GM23338 (cell line): ENCODE data around the gene CTDNEP1. TPM values are rescaled to one million over a fixed set of nuclear protein-coding genes. Genes with fewer than 3 reads are reported as not detected.

Experiments
- ATAC-seq: fragments of 200-7000 bp; cut with Tn5 transposase; 3 replicates; pipeline ENCODE4 v1.9.1; 2020
- DNase-seq: peaks from one replicate; pipeline ENCODE4 v3.0.0-alpha.2; 2015; ENCODE audit warnings: low spot score
- H2AFZ ChIP-seq: fragments of 200-600 bp; sonication (generic); 2 replicates; pipeline ENCODE4 v1.8.0; 2016; ENCODE audit warnings: antibody characterized with exemption, mild to moderate bottlenecking, moderate library complexity
- H3F3A ChIP-seq: fragments of 200-600 bp; sonication (generic); replicated peaks from 2 replicates; pipeline ENCODE4 v1.8.0; 2017; ENCODE audit warnings: antibody characterized with exemption, mixed run types, low read depth
- H3K27ac ChIP-seq: fragments of 200-600 bp; sonication (generic); 2 replicates; pipeline ENCODE4 v1.6.1; 2016; ENCODE audit warnings: low read depth
- H3K27me3 ChIP-seq: fragments of 200-600 bp; sonication (generic); 2 replicates; pipeline ENCODE4 v1.8.0; 2016; ENCODE audit warnings: mild to moderate bottlenecking, mixed run types, moderate library complexity; ENCODE audit not compliant: insufficient read depth
- H3K36me3 ChIP-seq: fragments of 200-600 bp; sonication (generic); 2 replicates; pipeline ENCODE4 v1.8.0; 2016; ENCODE audit warnings: mild to moderate bottlenecking; ENCODE audit not compliant: insufficient read depth
- H3K4me1 ChIP-seq: fragments of 200-600 bp; sonication (generic); 2 replicates; pipeline ENCODE4 v1.8.0; 2016; ENCODE audit warnings: mild to moderate bottlenecking, moderate library complexity; ENCODE audit not compliant: insufficient read depth
- H3K4me2 ChIP-seq: fragments of 200-600 bp; sonication (generic); 2 replicates; pipeline ENCODE4 v1.7.1; 2017; ENCODE audit warnings: mixed run types
- H3K4me3 ChIP-seq: fragments of 200-600 bp; sonication (generic); 2 replicates; pipeline ENCODE4 v1.6.1; 2016; ENCODE audit warnings: mixed run types
- H3K79me2 ChIP-seq: fragments of 200-600 bp; sonication (generic); replicated peaks from 2 replicates; pipeline ENCODE4 v1.8.0; 2017; ENCODE audit warnings: mild to moderate bottlenecking; ENCODE audit not compliant: insufficient read depth
- H3K9me2 ChIP-seq: fragments of 200-600 bp; sonication (generic); 2 replicates; pipeline ENCODE4 v1.8.0; 2017; ENCODE audit not compliant: insufficient read depth
- H4K20me1 ChIP-seq: fragments of 200-600 bp; sonication (generic); replicated peaks from 2 replicates; pipeline ENCODE4 v1.8.0; 2017; ENCODE audit warnings: mild to moderate bottlenecking; ENCODE audit not compliant: insufficient read depth
- H3K27ac Mint-ChIP-seq: 2 replicates; pipeline ENCODE4 v1.8.0; 2020; ENCODE audit warnings: inconsistent platforms, mild to moderate bottlenecking, moderate library complexity, mixed read lengths
- H3K27me3 Mint-ChIP-seq: 3 replicates; pipeline ENCODE4 v1.8.0; 2022; ENCODE audit warnings: low read depth, mild to moderate bottlenecking, moderate library complexity, mixed read lengths, inconsistent platforms; ENCODE audit not compliant: insufficient read depth, poor library complexity
- H3K36me3 Mint-ChIP-seq: 3 replicates; pipeline ENCODE4 v1.8.0; 2021; ENCODE audit warnings: low read depth, mild to moderate bottlenecking, inconsistent platforms, moderate library complexity, mixed read lengths
- H3K4me1 Mint-ChIP-seq: 3 replicates; pipeline ENCODE4 v1.8.0; 2020; ENCODE audit warnings: mild to moderate bottlenecking, inconsistent platforms, mixed read lengths
- H3K4me3 Mint-ChIP-seq: 3 replicates; pipeline ENCODE4 v1.8.0; 2021; ENCODE audit warnings: moderate library complexity, mild to moderate bottlenecking, inconsistent platforms, mixed read lengths
- H3K9me3 Mint-ChIP-seq: 3 replicates; pipeline ENCODE4 v1.8.0; 2020; ENCODE audit warnings: moderate library complexity, mild to moderate bottlenecking, inconsistent platforms, mixed read lengths
- CREB1 ChIP-seq: fragments of 250-450 bp; sonication (Bioruptor Pico); IDR thresholded peaks from 2 replicates; pipeline ENCODE4 v1.5.0; 2020; ENCODE audit warnings: low read depth, mild to moderate bottlenecking, moderate library complexity
- EZH2 ChIP-seq: fragments of 200-600 bp; sonication (generic); IDR thresholded peaks from one replicate; pipeline ENCODE4 v1.8.0; 2017; ENCODE audit warnings: antibody characterized with exemption, mild to moderate bottlenecking, low read depth; ENCODE audit not compliant: unreplicated experiment
- EZH2phosphoT487 ChIP-seq: fragments of 200-600 bp; sonication (generic); IDR thresholded peaks from one replicate; pipeline ENCODE4 v1.8.1; 2018; ENCODE audit warnings: antibody characterized with exemption; ENCODE audit not compliant: unreplicated experiment
- JUNB ChIP-seq: IDR thresholded peaks from one replicate; pipeline ENCODE4 v1.6.1; 2016; ENCODE audit warnings: antibody characterized with exemption; ENCODE audit not compliant: unreplicated experiment
- NANOG ChIP-seq: IDR thresholded peaks from 2 replicates; pipeline ENCODE4 v1.6.1; 2016; ENCODE audit warnings: antibody characterized with exemption, borderline replicate concordance
- POLR2AphosphoS5 ChIP-seq: IDR thresholded peaks from 2 replicates; pipeline ENCODE4 v1.6.1; 2016; ENCODE audit warnings: antibody characterized with exemption, low read depth
- STAT1 ChIP-seq: IDR thresholded peaks from one replicate; pipeline ENCODE4 v1.6.1; 2016; ENCODE audit warnings: antibody characterized with exemption; ENCODE audit not compliant: unreplicated experiment
- ZNF114 ChIP-seq: fragments of 250-450 bp; sonication (Bioruptor Pico); IDR thresholded peaks from 2 replicates; pipeline ENCODE4 v1.5.0; 2020; ENCODE audit warnings: mild to moderate bottlenecking, moderate library complexity
- ZNF331 ChIP-seq: fragments of 250-450 bp; sonication (Bioruptor Pico); IDR thresholded peaks from 2 replicates; pipeline ENCODE4 v1.5.0; 2020; ENCODE audit warnings: low read depth, mild to moderate bottlenecking, moderate library complexity
- polyA plus RNA-seq: library from polyadenylated mRNA; unstranded; fragments of >200 nt; fragmentation: Nextera tagmentation; extraction: Ambion mirVana; gene quantifications from 2 replicates; pipeline ENCODE4 v1.2.1, GENCODE V29; 2016
- total RNA-seq: library from RNA; depleted of rRNA; stranded (reverse); fragments of >200 nt; shearing (Covaris generic); gene quantifications from 2 replicates; pipeline ENCODE4 v1.2.3, GENCODE V29; 2014
- TF ChIP-seq, protein P1 (sequence below): fragments of 250-450 bp; sonication (Bioruptor Pico); IDR thresholded peaks from 2 replicates; pipeline ENCODE4 v1.5.0; 2020; ENCODE audit warnings: mild to moderate bottlenecking, moderate library complexity
- TF ChIP-seq, protein P2 (sequence below), 2 experiments: fragments of 200-600 bp in 1 of 2; sonication (generic) in 1 of 2; conservative IDR thresholded peaks; 2 replicates each; pipeline versions ENCODE4 v1.5.1 to v1.6.1; 2016 to 2017; ENCODE audit warnings: antibody characterized with exemption in 2 of 2, low read depth in 2 of 2, mild to moderate bottlenecking in 2 of 2, moderate library complexity in 1 of 2
- TF ChIP-seq, protein P3 (sequence below): IDR thresholded peaks from 2 replicates; pipeline ENCODE4 v1.6.1; 2016; ENCODE audit warnings: antibody characterized with exemption

Gene CTDNEP1
- total and polyA plus RNA-seq, 2 experiments from 2014 or later, result 48.1 to 93.4 TPM

- peaks cover 10% of the 10 kb centered on the region for H3K79me2 ChIP-seq
- H4K20me1 ChIP-seq, result peaks cover 39% of the 10 kb centered on the region
- DNase-seq, result no peak
- peaks cover 11% of the 10 kb centered on the region; the same call in 1 of the 2 replicates for H3K36me3 ChIP-seq
- H3K27me3 ChIP-seq, result no peaks in the 10 kb centered on the region
- H2AFZ ChIP-seq, result no peak overlapping the region
- Mint-ChIP-seq H3K4me3 (no peak overlapping the region; the same call in 2 of the 3 replicates), H3K36me3 (peaks cover 88% of the 10 kb centered on the region), H3K27me3 (peaks cover 32% of the 10 kb centered on the region), H3K9me3 (no peaks in the 10 kb centered on the region; the same call in 2 of the 3 replicates), H3K27ac (no peak overlapping the region), H3K4me1 (peaks cover 13% of the 10 kb centered on the region; the same call in 2 of the 3 replicates)
- no peak for ATAC-seq
- H3K4me3 ChIP-seq, result no peak overlapping the region
- H3K4me1 ChIP-seq, result peaks cover 3% of the 10 kb centered on the region; the same call in 1 of the 2 replicates
- H3F3A ChIP-seq, result peaks cover 11% of the 10 kb centered on the region
- TF ChIP-seq EZH2 (no peak), POLR2AphosphoS5 (no peak), ZNF331 (CRISPR knock-in tag) (no peak), EZH2phosphoT487 (no peak), STAT1 (no peak), JUNB (no peak), CREB1 (CRISPR knock-in tag) (no peak), ZNF114 (no peak), NANOG (no peak)
- TF ChIP-seq, protein P1, sequence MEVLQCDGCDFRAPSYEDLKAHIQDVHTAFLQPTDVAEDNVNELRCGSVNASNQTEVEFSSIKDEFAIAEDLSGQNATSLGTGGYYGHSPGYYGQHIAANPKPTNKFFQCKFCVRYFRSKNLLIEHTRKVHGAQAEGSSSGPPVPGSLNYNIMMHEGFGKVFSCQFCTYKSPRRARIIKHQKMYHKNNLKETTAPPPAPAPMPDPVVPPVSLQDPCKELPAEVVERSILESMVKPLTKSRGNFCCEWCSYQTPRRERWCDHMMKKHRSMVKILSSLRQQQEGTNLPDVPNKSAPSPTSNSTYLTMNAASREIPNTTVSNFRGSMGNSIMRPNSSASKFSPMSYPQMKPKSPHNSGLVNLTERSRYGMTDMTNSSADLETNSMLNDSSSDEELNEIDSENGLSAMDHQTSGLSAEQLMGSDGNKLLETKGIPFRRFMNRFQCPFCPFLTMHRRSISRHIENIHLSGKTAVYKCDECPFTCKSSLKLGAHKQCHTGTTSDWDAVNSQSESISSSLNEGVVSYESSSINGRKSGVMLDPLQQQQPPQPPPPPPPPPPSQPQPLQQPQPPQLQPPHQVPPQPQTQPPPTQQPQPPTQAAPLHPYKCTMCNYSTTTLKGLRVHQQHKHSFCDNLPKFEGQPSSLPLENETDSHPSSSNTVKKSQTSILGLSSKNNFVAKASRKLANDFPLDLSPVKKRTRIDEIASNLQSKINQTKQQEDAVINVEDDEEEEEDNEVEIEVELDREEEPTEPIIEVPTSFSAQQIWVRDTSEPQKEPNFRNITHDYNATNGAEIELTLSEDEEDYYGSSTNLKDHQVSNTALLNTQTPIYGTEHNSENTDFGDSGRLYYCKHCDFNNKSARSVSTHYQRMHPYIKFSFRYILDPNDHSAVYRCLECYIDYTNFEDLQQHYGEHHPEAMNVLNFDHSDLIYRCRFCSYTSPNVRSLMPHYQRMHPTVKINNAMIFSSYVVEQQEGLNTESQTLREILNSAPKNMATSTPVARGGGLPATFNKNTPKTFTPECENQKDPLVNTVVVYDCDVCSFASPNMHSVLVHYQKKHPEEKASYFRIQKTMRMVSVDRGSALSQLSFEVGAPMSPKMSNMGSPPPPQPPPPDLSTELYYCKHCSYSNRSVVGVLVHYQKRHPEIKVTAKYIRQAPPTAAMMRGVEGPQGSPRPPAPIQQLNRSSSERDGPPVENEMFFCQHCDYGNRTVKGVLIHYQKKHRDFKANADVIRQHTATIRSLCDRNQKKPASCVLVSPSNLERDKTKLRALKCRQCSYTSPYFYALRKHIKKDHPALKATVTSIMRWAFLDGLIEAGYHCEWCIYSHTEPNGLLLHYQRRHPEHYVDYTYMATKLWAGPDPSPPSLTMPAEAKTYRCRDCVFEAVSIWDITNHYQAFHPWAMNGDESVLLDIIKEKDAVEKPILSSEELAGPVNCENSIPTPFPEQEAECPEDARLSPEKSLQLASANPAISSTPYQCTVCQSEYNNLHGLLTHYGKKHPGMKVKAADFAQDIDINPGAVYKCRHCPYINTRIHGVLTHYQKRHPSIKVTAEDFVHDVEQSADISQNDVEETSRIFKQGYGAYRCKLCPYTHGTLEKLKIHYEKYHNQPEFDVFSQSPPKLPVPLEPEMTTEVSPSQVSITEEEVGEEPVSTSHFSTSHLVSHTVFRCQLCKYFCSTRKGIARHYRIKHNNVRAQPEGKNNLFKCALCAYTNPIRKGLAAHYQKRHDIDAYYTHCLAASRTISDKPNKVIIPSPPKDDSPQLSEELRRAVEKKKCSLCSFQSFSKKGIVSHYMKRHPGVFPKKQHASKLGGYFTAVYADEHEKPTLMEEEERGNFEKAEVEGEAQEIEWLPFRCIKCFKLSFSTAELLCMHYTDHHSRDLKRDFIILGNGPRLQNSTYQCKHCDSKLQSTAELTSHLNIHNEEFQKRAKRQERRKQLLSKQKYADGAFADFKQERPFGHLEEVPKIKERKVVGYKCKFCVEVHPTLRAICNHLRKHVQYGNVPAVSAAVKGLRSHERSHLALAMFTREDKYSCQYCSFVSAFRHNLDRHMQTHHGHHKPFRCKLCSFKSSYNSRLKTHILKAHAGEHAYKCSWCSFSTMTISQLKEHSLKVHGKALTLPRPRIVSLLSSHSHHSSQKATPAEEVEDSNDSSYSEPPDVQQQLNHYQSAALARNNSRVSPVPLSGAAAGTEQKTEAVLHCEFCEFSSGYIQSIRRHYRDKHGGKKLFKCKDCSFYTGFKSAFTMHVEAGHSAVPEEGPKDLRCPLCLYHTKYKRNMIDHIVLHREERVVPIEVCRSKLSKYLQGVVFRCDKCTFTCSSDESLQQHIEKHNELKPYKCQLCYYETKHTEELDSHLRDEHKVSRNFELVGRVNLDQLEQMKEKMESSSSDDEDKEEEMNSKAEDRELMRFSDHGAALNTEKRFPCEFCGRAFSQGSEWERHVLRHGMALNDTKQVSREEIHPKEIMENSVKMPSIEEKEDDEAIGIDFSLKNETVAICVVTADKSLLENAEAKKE (CRISPR knock-in tag), result no peak
- TF ChIP-seq, protein P2, sequence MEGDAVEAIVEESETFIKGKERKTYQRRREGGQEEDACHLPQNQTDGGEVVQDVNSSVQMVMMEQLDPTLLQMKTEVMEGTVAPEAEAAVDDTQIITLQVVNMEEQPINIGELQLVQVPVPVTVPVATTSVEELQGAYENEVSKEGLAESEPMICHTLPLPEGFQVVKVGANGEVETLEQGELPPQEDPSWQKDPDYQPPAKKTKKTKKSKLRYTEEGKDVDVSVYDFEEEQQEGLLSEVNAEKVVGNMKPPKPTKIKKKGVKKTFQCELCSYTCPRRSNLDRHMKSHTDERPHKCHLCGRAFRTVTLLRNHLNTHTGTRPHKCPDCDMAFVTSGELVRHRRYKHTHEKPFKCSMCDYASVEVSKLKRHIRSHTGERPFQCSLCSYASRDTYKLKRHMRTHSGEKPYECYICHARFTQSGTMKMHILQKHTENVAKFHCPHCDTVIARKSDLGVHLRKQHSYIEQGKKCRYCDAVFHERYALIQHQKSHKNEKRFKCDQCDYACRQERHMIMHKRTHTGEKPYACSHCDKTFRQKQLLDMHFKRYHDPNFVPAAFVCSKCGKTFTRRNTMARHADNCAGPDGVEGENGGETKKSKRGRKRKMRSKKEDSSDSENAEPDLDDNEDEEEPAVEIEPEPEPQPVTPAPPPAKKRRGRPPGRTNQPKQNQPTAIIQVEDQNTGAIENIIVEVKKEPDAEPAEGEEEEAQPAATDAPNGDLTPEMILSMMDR (conservative IDR thresholded peaks at IDR 0.05; ENCODE audit: low read depth in 2 of 2), result no peak
- TF ChIP-seq, protein P3, sequence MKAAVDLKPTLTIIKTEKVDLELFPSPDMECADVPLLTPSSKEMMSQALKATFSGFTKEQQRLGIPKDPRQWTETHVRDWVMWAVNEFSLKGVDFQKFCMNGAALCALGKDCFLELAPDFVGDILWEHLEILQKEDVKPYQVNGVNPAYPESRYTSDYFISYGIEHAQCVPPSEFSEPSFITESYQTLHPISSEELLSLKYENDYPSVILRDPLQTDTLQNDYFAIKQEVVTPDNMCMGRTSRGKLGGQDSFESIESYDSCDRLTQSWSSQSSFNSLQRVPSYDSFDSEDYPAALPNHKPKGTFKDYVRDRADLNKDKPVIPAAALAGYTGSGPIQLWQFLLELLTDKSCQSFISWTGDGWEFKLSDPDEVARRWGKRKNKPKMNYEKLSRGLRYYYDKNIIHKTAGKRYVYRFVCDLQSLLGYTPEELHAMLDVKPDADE, result no peak
- H3K9me2 ChIP-seq, result no peaks in the 10 kb centered on the region
- H3K27ac ChIP-seq, result 0 out of 2 replicates have a peak overlapping the region, but pooled peaks have one; percentile 39
- no peak overlapping the region for H3K4me2 ChIP-seq
These were observed 25.7 kb downstream of the CTDNEP1 start for GRCh38 chr17:7225711-7226331.
